ENCODE results near the gene ZNF423. TPM values are rescaled to one million over a fixed set of nuclear protein-coding genes. Genes with fewer than 3 reads are reported as not detected.

Gene ZNF423
- total RNA-seq, 1 experiment from 2014 or later: 43.6 TPM

DNA sequence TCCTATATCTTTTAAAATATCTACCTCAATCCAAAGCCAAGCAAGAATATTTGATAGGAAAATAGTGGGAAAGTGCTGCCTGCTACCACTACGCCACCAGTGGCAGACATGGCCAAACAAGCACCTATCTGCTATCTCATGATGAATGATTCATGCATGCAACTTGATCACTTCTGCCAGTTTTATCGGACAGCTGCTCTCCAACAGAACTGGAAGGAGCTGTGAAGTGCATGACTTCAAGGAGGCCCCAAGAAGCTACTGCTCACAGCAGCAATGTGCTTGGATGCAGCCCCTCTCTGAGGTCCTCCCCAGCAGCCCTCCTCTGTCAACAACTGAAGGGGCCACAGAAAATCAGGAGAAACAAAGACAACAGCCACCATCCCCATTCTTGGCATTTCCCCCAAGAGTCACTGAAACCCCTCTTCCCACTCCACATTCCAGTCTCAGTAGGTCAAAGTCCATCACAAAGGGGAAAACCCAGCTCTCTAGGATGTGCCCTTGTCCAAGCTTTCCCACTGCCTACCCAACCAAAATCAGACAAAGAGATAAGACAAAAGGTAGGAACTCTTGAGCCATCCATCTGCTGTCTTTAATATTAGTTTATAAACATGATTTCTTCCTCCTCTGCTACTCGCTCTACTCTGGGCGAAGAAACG lies 267.1 kb downstream of the ZNF423 start:
- H3K27me3 ChIP-seq (ENCODE audit: control insufficient read depth, insufficient read depth, low read length): no peaks in the 10 kb centered on the region
- peak; percentile 80 for DNase-seq
- H3K4me3 ChIP-seq (ENCODE audit: insufficient read depth, low read depth, low read length): no peak overlapping the region
- no peaks in the 10 kb centered on the region for H3K36me3 ChIP-seq (replicated peaks; ENCODE audit: control insufficient read depth, insufficient read depth, low read length)

DNA sequence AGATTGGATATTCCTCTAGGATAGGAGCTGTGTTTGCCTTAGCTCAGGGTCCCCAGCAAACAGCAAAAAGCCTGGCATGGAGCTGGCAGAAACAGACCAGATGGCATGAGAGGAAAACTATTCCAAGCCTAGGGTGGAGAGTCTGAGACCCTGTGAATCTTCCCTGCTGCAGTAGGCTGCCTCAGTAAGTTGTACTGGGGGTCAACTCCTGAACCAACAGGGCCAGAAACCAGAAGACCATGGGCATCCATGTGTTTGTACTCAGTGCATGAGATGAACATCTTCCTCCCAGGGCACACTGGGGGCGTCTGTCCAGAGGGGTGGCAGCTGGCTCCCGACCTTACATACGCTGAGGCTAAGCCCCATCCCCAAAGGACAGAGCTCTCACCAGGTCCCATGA lies 267.9 kb downstream of the ZNF423 start:
- no peak overlapping the region for H3K4me3 ChIP-seq (ENCODE audit: insufficient read depth, low read depth, low read length)
- no peaks in the 10 kb centered on the region for H3K27me3 ChIP-seq (ENCODE audit: control insufficient read depth, insufficient read depth, low read length)
- H3K36me3 ChIP-seq (replicated peaks; ENCODE audit: control insufficient read depth, insufficient read depth, low read length): no peaks in the 10 kb centered on the region
- DNase-seq: no peak

DNA sequence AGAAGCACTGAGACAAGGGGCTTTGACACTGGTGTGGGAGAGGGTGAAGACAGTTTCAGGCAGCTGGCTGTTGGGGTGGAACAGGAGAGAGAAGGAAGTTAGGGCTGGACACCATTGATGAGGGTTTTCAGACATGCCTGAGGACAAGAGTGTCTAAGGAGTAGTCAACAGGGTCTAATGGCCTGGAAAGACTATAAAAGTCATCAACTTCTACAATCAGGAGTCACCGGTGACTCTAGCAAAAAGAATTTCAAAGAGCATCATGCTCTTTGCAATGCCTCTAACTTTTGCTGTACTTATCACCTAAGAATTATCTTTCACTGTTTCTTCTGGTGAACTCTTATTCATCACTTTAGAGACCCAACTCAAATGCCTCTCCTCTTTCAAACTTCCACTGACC lies 268.4 kb downstream of the ZNF423 start:
- Histone ChIP-seq H3K36me3 (replicated peaks; ENCODE audit: control insufficient read depth, insufficient read depth, low read length) (no peaks in the 10 kb centered on the region), H3K27me3 (ENCODE audit: control insufficient read depth, insufficient read depth, low read length) (no peaks in the 10 kb centered on the region), H3K4me3 (ENCODE audit: insufficient read depth, low read depth, low read length) (no peak overlapping the region)
- DNase-seq: no peak

DNA sequence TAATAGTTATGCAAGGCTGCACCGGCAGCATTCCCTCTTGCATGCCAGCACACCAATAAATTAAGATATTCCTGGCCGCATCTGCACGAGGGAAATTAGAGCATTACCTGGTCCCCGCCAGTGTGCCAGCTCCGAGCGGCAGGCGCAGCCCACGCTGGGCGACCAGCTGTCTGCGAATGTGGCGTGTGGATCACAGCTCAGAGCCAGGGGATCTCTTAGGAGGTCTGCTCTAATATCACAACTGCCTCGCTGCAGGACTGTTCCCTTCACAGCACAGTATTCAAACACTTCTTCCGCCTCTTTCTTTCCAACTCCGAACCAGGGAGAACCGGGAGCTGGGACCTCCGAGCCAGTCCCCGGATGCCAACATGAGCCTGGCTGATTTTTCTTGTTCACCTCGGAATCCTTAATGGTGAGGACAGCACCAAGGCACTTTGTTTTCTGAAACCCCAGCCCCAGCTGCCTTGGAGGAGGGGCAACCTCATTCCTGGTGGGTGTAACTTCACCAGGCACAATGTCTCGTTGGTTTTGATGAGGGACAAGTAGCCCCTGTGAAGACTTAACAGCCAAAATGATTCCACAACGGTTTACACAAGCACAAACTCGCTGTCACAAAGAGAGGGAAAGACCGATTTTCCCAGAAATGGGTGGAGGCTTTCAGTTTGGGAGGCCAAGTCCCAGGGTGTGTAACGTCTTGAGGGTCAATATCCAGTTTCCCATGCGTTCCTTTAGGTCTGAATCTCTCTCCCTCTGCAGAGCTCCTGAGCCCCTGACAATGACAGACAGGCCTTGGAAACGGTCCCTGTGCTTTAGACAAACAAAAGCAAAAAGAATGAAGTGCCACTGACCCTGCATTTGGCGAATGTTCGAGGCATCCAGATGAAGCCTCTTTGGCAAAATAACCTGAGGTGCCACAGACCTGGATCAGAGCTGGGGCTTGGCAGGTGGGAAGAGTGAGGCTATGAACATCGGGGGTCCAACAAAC lies 269.2 kb downstream of the ZNF423 start:
- Histone ChIP-seq H3K4me3 (ENCODE audit: insufficient read depth, low read depth, low read length) (no peak overlapping the region), H3K36me3 (replicated peaks; ENCODE audit: control insufficient read depth, insufficient read depth, low read length) (no peaks in the 10 kb centered on the region), H3K27me3 (ENCODE audit: control insufficient read depth, insufficient read depth, low read length) (no peaks in the 10 kb centered on the region)
- no peak for DNase-seq

DNA sequence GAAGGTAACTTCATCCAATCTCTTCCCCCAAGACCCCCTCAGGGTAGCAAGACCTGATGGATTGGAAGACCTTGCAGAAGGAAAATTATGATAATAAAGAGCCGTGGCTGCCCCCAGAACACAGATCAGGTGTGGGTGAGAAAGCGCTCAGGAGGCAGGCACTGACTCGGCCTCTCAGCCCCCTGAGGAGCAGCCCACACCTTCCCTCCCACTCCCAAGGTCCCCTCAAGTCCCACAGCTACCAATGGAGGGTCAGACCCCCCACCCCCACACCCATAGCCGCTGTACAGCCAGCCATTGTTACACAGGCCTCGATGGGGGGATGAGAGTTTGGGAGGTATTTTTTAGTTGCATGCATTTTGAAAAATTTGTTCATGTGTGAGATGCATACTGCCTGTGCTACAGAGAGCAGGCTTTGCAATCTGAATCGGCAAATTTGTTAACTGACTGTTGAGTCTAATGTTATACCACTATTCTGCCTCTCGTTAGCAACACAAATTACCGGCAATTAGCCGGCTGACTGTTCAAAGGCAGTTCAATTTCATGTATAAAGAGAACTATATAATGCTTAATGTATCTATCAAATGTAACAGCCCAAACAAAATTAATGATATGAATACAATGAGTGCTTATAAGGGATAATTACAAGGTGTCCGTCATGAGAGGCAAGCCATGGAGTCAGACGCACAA lies 270.6 kb downstream of the ZNF423 start:
- no peak for DNase-seq
- Histone ChIP-seq H3K4me3 (ENCODE audit: insufficient read depth, low read depth, low read length) (no peak overlapping the region), H3K36me3 (replicated peaks; ENCODE audit: control insufficient read depth, insufficient read depth, low read length) (no peaks in the 10 kb centered on the region), H3K27me3 (ENCODE audit: control insufficient read depth, insufficient read depth, low read length) (no peaks in the 10 kb centered on the region)

DNA sequence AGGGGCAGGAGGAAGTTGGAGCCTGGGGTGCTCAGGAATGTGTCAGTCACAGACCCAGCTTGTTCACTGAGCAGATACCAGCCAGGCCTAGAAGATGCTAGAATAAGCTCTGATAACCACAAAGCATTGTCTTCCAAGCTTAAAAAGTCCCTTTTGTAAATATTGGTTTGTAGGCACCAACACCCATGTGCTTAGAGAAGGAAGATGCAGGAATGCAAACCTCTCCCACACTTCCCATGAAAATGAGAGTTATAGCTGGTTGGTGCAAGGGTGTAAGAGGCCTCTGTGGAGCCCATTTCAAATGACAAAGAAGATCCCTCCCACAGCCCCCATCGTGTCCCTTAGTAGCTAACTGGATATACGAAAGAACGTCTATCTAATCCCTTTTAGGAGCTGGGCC lies 272.0 kb downstream of the ZNF423 start:
- Histone ChIP-seq H3K27me3 (ENCODE audit: control insufficient read depth, insufficient read depth, low read length) (no peaks in the 10 kb centered on the region), H3K4me3 (ENCODE audit: insufficient read depth, low read depth, low read length) (no peak overlapping the region), H3K36me3 (replicated peaks; ENCODE audit: control insufficient read depth, insufficient read depth, low read length) (no peaks in the 10 kb centered on the region)
- no peak for DNase-seq

DNA sequence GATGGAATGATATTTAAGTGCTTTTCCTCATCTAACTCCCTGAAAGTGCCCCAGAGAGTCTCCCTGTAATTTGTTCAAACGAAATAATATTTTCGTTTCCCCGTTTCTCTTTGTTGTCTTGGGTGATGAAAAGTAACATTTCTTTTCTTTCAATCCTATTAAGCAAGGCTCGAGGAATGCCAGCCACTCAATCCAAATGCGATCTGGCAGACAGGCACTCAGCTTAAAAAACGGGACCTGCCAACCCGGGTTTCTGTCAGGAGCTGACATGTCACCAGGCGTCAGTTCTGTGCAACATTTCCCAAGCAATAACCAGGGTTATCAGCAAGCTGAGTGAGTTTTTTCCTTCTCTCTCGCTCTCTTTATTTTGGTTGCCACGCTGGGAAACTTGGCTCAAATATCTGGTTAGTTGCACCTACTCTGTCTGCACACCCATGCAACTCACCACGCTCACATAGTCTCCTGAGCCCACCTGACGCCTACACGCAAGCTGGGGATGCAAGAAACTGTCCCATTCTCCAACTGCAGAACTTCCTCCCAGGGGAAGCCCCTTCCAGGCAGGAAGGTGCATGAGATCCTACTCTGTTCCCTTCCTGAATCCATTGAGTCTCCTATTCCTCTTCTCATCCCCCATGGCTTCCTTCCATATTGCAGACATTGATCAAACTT lies 274.1 kb downstream of the ZNF423 start:
- Histone ChIP-seq H3K36me3 (replicated peaks; ENCODE audit: control insufficient read depth, insufficient read depth, low read length) (no peaks in the 10 kb centered on the region), H3K4me3 (ENCODE audit: insufficient read depth, low read depth, low read length) (no peak overlapping the region), H3K27me3 (ENCODE audit: control insufficient read depth, insufficient read depth, low read length) (no peaks in the 10 kb centered on the region)
- DNase-seq: no peak

DNA sequence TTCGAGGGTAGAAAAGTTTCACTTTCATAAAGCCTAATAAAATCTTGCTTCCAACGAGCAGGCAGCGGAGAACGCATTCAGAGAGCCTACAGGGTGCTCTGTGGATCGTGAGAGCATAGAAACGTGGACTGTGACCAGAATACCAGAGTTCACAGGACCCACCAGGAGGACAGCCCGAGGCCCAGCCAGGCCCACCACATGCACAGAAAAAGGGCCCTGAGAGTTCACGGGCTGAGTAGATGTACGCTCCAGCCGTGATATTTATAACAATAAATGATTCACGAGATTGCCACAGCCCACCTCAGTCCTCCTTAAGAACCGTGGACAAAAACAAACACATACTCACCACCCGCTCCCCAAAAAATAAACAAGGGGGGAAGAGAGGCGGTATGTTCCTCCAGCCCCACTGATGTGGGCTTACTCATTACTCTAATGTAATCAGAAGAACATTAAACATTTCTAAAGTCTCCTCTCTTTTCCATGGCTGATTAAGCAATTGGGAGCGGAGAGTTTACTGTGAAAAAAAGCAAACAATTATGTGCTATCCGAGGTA lies 275.1 kb downstream of the ZNF423 start:
- H3K4me3 ChIP-seq (ENCODE audit: insufficient read depth, low read depth, low read length): no peak overlapping the region
- H3K27me3 ChIP-seq (ENCODE audit: control insufficient read depth, insufficient read depth, low read length): no peaks in the 10 kb centered on the region
- no peaks in the 10 kb centered on the region for H3K36me3 ChIP-seq (replicated peaks; ENCODE audit: control insufficient read depth, insufficient read depth, low read length)
- no peak for DNase-seq

DNA sequence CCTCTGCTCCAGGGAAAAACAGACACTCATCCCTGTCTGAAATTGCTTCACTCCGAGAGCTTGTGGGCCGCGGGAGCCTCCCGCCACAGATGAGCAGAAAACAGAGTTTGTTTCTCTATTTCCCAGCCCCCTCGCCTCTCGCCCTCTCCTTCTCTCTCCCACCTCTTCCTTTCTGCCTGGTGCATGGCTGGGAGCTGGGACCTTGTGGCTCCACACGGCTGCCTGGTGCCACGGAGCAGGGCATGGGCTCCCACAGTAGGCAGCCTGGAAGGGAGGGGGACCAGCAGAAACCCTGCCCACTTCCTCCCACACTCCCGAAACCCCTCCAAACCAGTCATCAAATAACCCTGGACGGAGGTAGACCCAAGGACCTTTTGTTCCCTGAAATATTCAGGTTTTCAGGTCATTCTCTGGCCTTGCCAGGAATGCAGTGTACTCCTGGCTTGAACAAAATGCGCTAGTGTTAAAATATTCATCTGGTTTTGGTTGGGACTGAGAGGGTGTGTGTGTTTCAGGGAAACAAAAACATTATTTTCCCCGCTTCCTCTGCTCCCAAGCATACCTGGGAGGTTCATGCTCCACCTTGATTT lies 277.4 kb downstream of the ZNF423 start:
- Histone ChIP-seq H3K36me3 (replicated peaks; ENCODE audit: control insufficient read depth, insufficient read depth, low read length) (no peaks in the 10 kb centered on the region), H3K27me3 (ENCODE audit: control insufficient read depth, insufficient read depth, low read length) (no peaks in the 10 kb centered on the region)
- DNase-seq: no peak

DNA sequence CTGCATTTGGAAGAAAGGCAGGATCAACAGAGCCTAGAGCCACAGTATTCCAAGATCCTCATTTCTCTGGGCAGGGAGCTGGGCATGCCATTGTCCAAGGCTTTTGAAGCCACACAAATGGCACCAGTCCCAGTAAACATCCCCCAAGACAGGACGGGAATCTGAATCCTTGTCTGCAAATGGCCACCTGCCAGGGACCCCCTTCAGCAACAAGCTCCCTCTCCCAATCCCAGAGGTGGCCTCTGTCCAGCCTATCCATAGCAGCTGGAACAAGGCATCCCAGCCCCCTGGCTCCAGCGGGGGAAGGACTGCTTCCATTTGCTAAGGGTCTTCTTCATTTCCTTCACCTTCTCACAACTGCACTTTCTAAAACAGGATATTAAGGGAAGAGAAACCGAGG lies 277.9 kb downstream of the ZNF423 start:
- no peak for DNase-seq
- no peaks in the 10 kb centered on the region for H3K36me3 ChIP-seq (replicated peaks; ENCODE audit: control insufficient read depth, insufficient read depth, low read length)
- H3K4me3 ChIP-seq (ENCODE audit: insufficient read depth, low read depth, low read length): no peak overlapping the region
- H3K27me3 ChIP-seq (ENCODE audit: control insufficient read depth, insufficient read depth, low read length): no peaks in the 10 kb centered on the region

More for the DNA sequence above, 277.4 kb downstream of the ZNF423 start:
- H3K4me3 ChIP-seq (ENCODE audit: insufficient read depth, low read depth, low read length): no peak overlapping the region

DNA sequence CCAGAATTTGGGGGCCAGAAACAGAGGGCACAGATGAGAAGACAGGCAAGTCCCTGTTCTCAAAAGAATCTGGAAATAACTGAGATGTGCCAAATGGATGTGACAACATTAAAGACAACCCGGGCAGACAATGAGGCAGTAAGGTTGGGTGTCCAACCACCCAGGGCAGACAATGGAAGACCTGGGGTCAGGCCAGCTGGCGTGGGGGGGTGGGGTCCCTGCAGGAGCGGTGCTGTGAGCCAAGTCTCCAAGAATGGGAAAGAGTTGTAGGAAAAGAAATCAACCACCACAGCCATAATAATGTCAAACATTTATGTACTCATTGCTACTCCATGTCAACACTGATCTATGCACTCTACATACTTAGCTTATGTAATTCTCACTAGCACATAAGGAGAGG lies 279.0 kb downstream of the ZNF423 start:
- H3K36me3 ChIP-seq (replicated peaks; ENCODE audit: control insufficient read depth, insufficient read depth, low read length): no peaks in the 10 kb centered on the region
- H3K27me3 ChIP-seq (ENCODE audit: control insufficient read depth, insufficient read depth, low read length): no peaks in the 10 kb centered on the region
- no peak overlapping the region for H3K4me3 ChIP-seq (ENCODE audit: insufficient read depth, low read depth, low read length)

DNA sequence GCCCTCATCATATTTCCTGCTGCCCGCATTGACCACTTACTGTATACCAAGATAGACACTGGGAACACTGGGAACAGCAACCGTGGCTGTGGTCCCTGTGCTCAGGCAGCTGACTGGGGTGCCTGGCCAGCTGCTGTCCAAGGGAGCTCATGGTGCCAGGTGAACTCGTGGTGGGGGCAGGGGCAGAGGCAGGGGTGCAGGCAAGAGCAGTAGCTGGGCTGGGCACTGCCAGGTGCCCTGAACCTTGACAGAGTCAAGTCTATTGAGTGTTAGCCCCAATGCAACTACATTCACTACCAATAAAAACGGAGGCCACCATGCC lies 279.8 kb downstream of the ZNF423 start:
- Histone ChIP-seq H3K4me3 (ENCODE audit: insufficient read depth, low read depth, low read length) (no peak overlapping the region), H3K27me3 (ENCODE audit: control insufficient read depth, insufficient read depth, low read length) (no peaks in the 10 kb centered on the region), H3K36me3 (replicated peaks; ENCODE audit: control insufficient read depth, insufficient read depth, low read length) (no peaks in the 10 kb centered on the region)
- DNase-seq: no peak

More for the DNA sequence above, 279.0 kb downstream of the ZNF423 start:
- DNase-seq: no peak

DNA sequence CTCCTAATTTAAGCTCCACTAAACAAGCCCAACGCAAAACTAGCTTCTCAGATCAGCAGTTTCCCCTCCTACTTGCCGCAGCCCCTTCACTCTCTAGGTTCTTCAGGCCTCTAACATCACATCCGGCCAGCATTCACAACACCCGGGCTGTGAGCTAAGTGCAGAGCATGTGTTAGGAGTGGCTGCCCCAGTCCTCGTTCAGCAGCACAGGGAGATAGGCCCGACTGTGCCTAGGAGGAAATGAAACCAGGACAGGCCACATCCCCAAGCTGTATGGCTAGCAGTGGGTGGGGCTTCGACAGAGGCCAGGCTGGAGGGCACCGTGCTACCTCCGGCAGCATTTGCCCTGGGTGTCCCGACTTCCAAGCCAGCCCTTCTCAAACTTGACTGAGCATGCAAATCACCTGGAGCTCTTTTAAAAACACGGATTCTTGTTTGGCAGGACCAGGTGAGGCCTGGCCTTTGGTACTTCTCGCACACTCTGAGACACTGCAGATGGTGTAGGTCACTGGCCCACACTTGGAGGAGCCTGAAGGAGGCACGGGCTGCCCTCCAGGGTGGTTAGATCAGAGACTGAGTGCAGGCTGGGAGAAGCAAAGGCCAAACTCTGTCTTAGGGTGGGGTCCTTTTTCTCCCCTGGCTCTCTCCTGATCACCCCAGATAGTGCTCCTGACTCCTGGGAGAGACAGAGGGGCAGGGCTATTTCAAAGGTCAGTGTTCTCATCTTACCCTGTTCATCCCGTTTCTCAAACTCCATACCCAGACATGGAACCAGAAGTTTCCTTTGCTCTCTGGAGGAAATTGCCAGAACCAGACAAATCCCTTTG lies 280.4 kb downstream of the ZNF423 start:
- H3K36me3 ChIP-seq (replicated peaks; ENCODE audit: control insufficient read depth, insufficient read depth, low read length): no peaks in the 10 kb centered on the region
- no peaks in the 10 kb centered on the region for H3K27me3 ChIP-seq (ENCODE audit: control insufficient read depth, insufficient read depth, low read length)
- no peak overlapping the region for H3K4me3 ChIP-seq (ENCODE audit: insufficient read depth, low read depth, low read length)
- peak; percentile 79 for DNase-seq

All from H7 (cell line).